ENCODE data around the gene TTLL11.

- TF ChIP-seq POLR2A (IDR thresholded peaks at IDR 0.05), result no peak
- TF ChIP-seq CTCF (IDR thresholded peaks at IDR 0.05), result no peak
Measured at GRCh38 chr9:122133984-122134535, 41.0 kb upstream of the TTLL11 start.
